ENCODE data around the gene PLOD1. TPM values are rescaled to one million over a fixed set of nuclear protein-coding genes. Genes with fewer than 3 reads are reported as not detected.
"Not testable (repeated sequence)": the region's sequence is repeated elsewhere in the genome, so short reads cannot be mapped to it uniquely, and the experiment has no call there.

Gene PLOD1
- total RNA-seq, 1 donor from 2014 or later, result 147 TPM

DNA sequence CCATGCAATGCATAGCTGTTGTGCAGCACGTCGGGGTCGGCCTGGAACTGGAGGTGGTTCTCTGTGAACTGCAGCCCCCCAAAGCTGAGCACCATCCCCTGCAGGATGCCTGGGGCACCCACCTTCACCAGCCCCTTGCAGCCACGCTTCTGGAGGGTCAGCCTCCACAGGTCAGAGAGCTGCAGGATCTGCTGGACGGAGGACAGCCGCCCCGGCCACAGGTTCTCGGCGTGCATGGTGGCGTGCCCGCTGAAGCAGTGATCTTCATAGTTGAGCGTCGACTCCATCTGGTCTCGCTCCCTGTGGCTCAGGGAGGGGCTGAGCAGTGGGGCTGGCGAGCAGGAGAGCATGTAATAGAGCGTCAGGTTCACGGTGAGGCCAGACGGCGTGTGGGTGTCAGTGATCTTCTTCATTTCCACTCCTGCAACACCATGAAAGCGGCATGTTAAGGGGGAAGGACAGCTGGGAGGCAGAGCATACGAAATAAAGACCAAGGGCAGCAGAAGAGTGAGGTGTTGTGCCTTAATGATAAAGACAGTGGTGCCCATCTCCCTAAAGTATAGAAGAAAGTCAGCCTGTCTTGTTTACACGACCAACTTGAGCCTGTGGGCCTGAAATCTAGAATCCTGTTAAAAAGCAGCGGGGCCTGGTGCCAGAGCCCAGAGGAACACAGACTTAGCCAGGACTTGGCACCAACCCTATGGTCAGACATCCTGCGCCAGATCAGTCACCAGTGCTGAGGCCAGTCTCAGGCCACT lies 11.3 kb upstream of the PLOD1 start:
- no peak overlapping the region for H3K4me3 ChIP-seq (ENCODE audit: low read depth, low read length)
- TF ChIP-seq, protein P1, sequence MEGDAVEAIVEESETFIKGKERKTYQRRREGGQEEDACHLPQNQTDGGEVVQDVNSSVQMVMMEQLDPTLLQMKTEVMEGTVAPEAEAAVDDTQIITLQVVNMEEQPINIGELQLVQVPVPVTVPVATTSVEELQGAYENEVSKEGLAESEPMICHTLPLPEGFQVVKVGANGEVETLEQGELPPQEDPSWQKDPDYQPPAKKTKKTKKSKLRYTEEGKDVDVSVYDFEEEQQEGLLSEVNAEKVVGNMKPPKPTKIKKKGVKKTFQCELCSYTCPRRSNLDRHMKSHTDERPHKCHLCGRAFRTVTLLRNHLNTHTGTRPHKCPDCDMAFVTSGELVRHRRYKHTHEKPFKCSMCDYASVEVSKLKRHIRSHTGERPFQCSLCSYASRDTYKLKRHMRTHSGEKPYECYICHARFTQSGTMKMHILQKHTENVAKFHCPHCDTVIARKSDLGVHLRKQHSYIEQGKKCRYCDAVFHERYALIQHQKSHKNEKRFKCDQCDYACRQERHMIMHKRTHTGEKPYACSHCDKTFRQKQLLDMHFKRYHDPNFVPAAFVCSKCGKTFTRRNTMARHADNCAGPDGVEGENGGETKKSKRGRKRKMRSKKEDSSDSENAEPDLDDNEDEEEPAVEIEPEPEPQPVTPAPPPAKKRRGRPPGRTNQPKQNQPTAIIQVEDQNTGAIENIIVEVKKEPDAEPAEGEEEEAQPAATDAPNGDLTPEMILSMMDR (conservative IDR thresholded peaks at IDR 0.05; ENCODE audit: low read depth, low read length), result no peak
- no peak for DNase-seq (ENCODE audit: low read depth)

DNA sequence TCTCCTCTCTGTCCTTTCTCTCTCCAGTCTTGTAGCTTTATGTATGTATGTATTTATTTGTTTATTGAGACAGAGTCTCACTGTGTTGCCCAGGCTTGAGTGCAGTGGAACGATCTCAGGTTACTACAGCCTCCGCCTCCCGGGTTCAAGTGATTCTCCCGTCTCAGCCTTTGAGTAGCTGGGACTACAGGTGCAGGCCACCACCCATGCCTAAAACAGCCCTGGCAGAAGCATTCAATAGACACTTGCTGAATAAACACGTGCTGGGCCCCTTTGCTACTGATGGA lies 10.7 kb upstream of the PLOD1 start:
- TF ChIP-seq, protein P1 (conservative IDR thresholded peaks at IDR 0.05; ENCODE audit: low read depth, low read length), result no peak
- peak overlapping the region; percentile 19 for H3K4me3 ChIP-seq (ENCODE audit: low read depth, low read length)
- no peak for DNase-seq (ENCODE audit: low read depth)

DNA sequence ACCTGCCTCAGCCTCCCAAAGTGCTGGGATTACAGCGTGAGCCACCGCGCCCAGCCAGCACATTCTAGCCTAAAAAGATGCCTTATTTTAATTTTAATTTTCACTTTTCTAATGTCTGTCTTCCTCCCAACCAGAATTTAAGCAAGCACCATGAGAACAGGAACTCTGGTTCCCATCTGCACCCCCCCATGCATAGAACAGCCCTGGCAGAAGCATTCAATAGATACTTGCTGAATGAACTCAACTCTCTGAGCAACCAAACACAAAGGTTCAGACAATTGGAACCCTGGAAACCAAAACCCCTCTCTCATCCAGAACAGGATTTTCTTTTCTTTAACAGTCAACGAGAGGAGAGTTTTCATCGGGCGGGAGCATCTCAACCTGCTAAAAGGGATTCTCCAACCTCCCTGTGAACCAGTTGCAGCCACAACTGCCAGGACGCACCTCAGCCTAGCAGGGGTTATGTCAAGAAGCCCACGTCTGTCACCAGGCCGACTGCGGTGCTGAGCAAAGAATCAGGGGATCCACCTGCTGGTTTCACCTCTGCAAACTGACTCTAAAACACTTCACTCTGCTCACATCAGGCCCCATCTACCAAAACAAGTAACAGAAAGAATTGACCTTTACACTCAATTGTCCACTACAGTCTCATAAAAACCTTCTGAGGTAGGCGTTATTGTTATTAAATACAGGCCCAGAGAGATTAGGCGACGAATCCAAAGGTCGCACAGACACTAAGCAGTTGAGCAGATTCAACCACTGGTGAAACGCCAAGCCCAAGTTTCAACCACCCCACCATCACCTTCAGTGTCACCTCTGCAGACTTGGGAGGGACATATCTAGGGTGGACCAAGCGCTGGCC lies 10.0 kb upstream of the PLOD1 start:
- H3K4me3 ChIP-seq (ENCODE audit: low read depth, low read length), result peak overlapping the region; percentile 56
- DNase-seq (ENCODE audit: low read depth), result no peak
- TF ChIP-seq, protein P1 (conservative IDR thresholded peaks at IDR 0.05; ENCODE audit: low read depth, low read length), result no peak

DNA sequence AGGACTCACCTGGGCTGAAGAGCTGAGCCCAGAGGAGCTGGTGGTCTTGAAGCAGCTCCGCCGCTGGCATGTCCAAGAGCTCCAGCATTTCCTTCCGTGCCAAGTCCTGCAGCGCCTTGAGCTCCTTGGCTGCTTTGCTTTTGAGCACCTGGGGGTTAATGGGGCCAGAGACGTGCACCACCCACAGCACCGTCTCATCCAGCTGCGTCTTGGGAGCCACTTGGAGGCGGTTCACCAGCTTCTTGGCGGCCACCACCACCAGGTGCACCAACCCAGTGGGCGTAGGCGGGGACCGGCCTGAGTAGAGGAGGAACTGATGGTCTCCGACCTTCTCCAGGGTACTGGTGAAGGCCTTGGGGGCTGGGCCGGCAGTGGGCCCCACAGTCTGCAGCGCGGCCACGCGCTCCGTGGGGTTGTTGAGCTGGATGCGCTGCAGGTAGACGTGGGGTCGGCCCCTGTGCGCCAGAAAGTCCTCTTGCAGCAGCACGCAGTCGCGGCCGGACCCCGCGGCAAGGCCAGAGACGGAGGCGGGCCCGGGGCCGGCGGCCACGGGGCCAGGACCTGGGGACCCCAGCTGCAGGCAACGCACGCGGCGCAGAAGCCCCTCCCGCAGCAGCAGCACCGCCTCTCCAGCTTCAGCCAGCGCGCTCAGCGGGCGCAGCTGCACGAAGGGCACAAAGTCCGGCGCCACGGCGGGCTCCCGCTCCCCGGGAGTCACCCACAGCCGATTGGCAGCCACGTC lies 9.2 kb upstream of the PLOD1 start:
- not testable (repeated sequence) for DNase-seq (ENCODE audit: low read depth)
- H3K4me3 ChIP-seq (ENCODE audit: low read depth, low read length), result peak overlapping the region; percentile 56

DNA sequence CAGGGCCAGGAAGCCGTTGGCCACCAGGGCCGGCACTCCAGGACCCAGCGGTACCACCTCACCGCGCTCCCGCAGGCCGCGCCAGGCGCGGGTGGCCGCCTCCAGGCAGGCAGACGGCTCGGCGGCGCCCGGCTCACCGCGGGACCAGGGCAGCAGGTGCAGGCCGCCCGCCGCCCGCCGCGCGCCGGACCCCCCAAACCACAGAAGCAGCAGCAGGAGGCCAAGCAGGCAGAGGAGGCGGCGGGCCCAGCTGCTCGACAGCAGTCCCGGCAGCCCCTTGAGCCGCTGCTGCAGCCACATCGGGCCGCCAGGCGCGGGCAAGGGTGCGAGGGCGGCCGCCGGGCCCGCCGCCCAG lies 8.6 kb upstream of the PLOD1 start:
- TF ChIP-seq, protein P1 (conservative IDR thresholded peaks at IDR 0.05; ENCODE audit: low read depth, low read length), result no peak
- DNase-seq (ENCODE audit: low read depth), result no peak
- peak overlapping the region; percentile 56 for H3K4me3 ChIP-seq (ENCODE audit: low read depth, low read length)

- DNase-seq (ENCODE audit: low read depth), result no peak
- TF ChIP-seq, protein P1 (conservative IDR thresholded peaks at IDR 0.05; ENCODE audit: low read depth, low read length), result no peak
- no peak overlapping the region for H3K4me3 ChIP-seq (ENCODE audit: low read depth, low read length)
Measured at GRCh38 chr1:11927866-11928592, 6.5 kb upstream of the PLOD1 start.

DNA sequence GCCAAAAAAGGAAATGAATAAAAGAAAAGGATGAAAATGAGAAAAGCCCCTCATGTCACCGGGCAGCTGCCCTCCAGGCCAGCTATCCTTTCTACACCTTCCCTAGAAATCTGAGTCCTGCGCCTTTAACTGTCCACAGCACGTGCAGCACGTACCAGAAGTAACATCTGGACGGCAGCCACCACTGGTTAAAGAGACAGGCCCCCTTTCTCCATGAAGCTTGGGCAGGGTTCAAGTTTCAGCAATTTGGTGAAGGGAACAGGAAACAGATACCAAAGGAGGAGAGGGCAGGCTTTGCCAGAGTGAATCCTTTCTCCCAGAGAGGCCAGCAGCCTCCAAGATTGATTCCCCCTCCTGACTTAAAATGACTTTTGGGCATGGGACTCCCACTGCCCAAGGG lies 4.7 kb upstream of the PLOD1 start:
- no peak overlapping the region for H3K4me3 ChIP-seq (ENCODE audit: low read depth, low read length)
- TF ChIP-seq, protein P1 (conservative IDR thresholded peaks at IDR 0.05; ENCODE audit: low read depth, low read length), result no peak
- DNase-seq (ENCODE audit: low read depth), result no peak

Data from epithelial cell of proximal tubule (primary cell).